Neural progenitor cell (in vitro differentiated cells): Measurements from ENCODE around the gene OR4S1. TPM values are rescaled to one million over a fixed set of nuclear protein-coding genes. Genes with fewer than 3 reads are reported as not detected.

ENCODE experiments used
- DNase-seq: peaks from one replicate; pipeline ENCODE4 v3.0.0-alpha.2; 2016; ENCODE audit warnings: low spot score
- H2AFZ ChIP-seq: fragments of 200-600 bp; sonication (generic); replicated peaks from 2 replicates; pipeline ENCODE4 v1.6.1; 2016; ENCODE audit warnings: antibody characterized with exemption
- H3F3A ChIP-seq: fragments of 200-600 bp; sonication (generic); 2 replicates; pipeline ENCODE4 v1.6.1; 2016; ENCODE audit warnings: antibody characterized with exemption, low read depth
- H3K27ac ChIP-seq: fragments of 200-600 bp; sonication (generic); 2 replicates; pipeline ENCODE4 v1.5.1; 2016; ENCODE audit warnings: mild to moderate bottlenecking
- H3K27me3 ChIP-seq: fragments of 200-600 bp; sonication (generic); 2 replicates; pipeline ENCODE4 v1.6.1; 2016; ENCODE audit warnings: mild to moderate bottlenecking, moderate library complexity
- H3K36me3 ChIP-seq: fragments of 200-600 bp; sonication (generic); 2 replicates; pipeline ENCODE4 v1.5.1; 2016
- H3K4me1 ChIP-seq: fragments of 200-600 bp; sonication (generic); 2 replicates; pipeline ENCODE4 v1.6.1; 2016; ENCODE audit warnings: mixed run types
- H3K4me2 ChIP-seq: fragments of 200-600 bp; sonication (generic); 2 replicates; pipeline ENCODE4 v1.6.1; 2016
- H3K4me3 ChIP-seq: fragments of 200-600 bp; sonication (generic); 2 replicates; pipeline ENCODE4 v1.5.1; 2016
- H3K79me2 ChIP-seq: fragments of 200-600 bp; sonication (generic); 2 replicates; pipeline ENCODE4 v1.6.1; 2016; ENCODE audit warnings: low read depth
- H3K9ac ChIP-seq: fragments of 200-600 bp; sonication (generic); 2 replicates; pipeline ENCODE4 v1.6.1; 2016
- H3K9me3 ChIP-seq: fragments of 200-600 bp; sonication (generic); 2 replicates; pipeline ENCODE4 v1.5.1; 2016; ENCODE audit warnings: low read depth
- H4K20me1 ChIP-seq: fragments of 200-600 bp; sonication (generic); 2 replicates; pipeline ENCODE4 v1.6.1; 2016; ENCODE audit warnings: low read depth
- H3K27ac Mint-ChIP-seq: 3 replicates; pipeline ENCODE4 v1.8.0; 2021; ENCODE audit warnings: mixed read lengths
- H3K27me3 Mint-ChIP-seq: 2 replicates; pipeline ENCODE4 v1.8.0; 2022; ENCODE audit warnings: low read depth, mild to moderate bottlenecking, inconsistent platforms, moderate library complexity, mixed read lengths; ENCODE audit not compliant: insufficient read depth
- H3K36me3 Mint-ChIP-seq: 3 replicates; pipeline ENCODE4 v1.8.0; 2021; ENCODE audit warnings: mixed read lengths
- H3K4me1 Mint-ChIP-seq: 3 replicates; pipeline ENCODE4 v1.8.0; 2021; ENCODE audit warnings: mixed read lengths
- H3K4me3 Mint-ChIP-seq: 3 replicates; pipeline ENCODE4 v1.8.0; 2021; ENCODE audit warnings: mild to moderate bottlenecking, moderate library complexity, mixed read lengths
- H3K9me3 Mint-ChIP-seq: 3 replicates; pipeline ENCODE4 v1.8.0; 2020; ENCODE audit warnings: mixed read lengths
- CTCF ChIP-seq: fragments of 200-600 bp; sonication (generic); IDR thresholded peaks from 2 replicates; pipeline ENCODE4 v1.5.1; 2017; ENCODE audit warnings: antibody characterized with exemption, mild to moderate bottlenecking
- EZH2 ChIP-seq: fragments of 200-600 bp; sonication (generic); IDR thresholded peaks from 2 replicates; pipeline ENCODE4 v1.6.1; 2017; ENCODE audit warnings: antibody characterized with exemption, mild to moderate bottlenecking, moderate library complexity
- EZH2phosphoT487 ChIP-seq: fragments of 200-600 bp; sonication (generic); IDR thresholded peaks from 2 replicates; pipeline ENCODE4 v1.6.1; 2017; ENCODE audit warnings: antibody characterized with exemption
- total RNA-seq: library from RNA; depleted of rRNA; stranded (reverse); fragments of >200 nt; gene quantifications from 2 replicates; pipeline ENCODE4 v1.2.3, GENCODE V29; 2015; ENCODE audit warnings: low replicate concordance

The OR4S1 gene, protein sequence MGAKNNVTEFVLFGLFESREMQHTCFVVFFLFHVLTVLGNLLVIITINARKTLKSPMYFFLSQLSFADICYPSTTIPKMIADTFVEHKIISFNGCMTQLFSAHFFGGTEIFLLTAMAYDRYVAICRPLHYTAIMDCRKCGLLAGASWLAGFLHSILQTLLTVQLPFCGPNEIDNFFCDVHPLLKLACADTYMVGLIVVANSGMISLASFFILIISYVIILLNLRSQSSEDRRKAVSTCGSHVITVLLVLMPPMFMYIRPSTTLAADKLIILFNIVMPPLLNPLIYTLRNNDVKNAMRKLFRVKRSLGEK
- not detected in 2 replicates for total RNA-seq

DNA sequence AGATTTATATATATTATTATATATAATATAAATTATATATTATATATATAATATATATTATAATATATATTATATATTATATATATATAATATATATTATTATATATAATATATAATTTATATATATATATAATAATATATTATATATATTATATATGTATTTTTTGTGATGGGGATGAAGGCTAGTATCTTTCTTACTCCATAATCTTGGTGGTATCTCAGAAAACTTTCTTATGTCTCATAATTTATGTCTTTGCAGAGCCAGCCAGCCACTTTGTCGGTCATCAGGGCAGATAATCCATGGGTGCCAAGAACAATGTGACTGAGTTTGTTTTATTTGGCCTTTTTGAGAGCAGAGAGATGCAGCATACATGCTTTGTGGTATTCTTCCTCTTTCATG lies at the start of gene OR4S1:
Gene OR4S1, plus strand, starts transcription at position 301 of the 400 bp plus-strand sequence. Its CDS starts 0 bp downstream, at position 301.
- Histone ChIP-seq H3F3A (no peaks in the 10 kb centered on the region), H3K4me3 (no peak within 1 kb of the TSS), H3K4me1 (no peaks in the 10 kb centered on the region), H4K20me1 (no peaks in the 10 kb centered on the region), H3K9me3 (peaks cover 13% of the 10 kb centered on the region), H3K4me2 (no peak within 1 kb of the TSS), H3K9ac (no peak within 1 kb of the TSS), H3K36me3 (peaks cover 4% of the 10 kb centered on the region), H3K79me2 (no peaks in the 10 kb centered on the region), H2AFZ (no peak within 1 kb of the TSS), H3K27ac (no peak within 1 kb of the TSS), H3K27me3 (no peaks in the 10 kb centered on the region)
- Mint-ChIP-seq H3K4me3 (no peak within 1 kb of the TSS), H3K9me3 (no peaks in the 10 kb centered on the region), H3K36me3 (no peaks in the 10 kb centered on the region), H3K4me1 (no peaks in the 10 kb centered on the region), H3K27me3 (no peaks in the 10 kb centered on the region), H3K27ac (no peak within 1 kb of the TSS)
- no peak for DNase-seq
- TF ChIP-seq EZH2phosphoT487 (no peak), EZH2 (no peak), CTCF (no peak)

GRCh38 chr11:48261600-48261999 lies 44.4 kb upstream of the OR4S1 start:
- Histone ChIP-seq H3K27me3 (no peaks in the 10 kb centered on the region), H3K4me3 (no peak overlapping the region), H3K4me1 (no peaks in the 10 kb centered on the region), H3K9me3 (peaks cover 15% of the 10 kb centered on the region), H3K79me2 (no peaks in the 10 kb centered on the region), H3F3A (no peaks in the 10 kb centered on the region), H3K4me2 (no peak overlapping the region), H3K27ac (no peak overlapping the region), H4K20me1 (no peaks in the 10 kb centered on the region), H3K36me3 (no peaks in the 10 kb centered on the region), H3K9ac (no peak overlapping the region), H2AFZ (no peak overlapping the region)
- no peaks in the 10 kb centered on the region for H3K4me1 Mint-ChIP-seq
- H3K27ac Mint-ChIP-seq, result no peak overlapping the region
- no peaks in the 10 kb centered on the region for H3K36me3 Mint-ChIP-seq
- no peaks in the 10 kb centered on the region for H3K27me3 Mint-ChIP-seq
- no peak for TF ChIP-seq EZH2
- TF ChIP-seq EZH2phosphoT487, result no peak
- no peak for TF ChIP-seq CTCF
- H3K9me3 Mint-ChIP-seq, result peaks cover 2% of the 10 kb centered on the region
- no peak overlapping the region for H3K4me3 Mint-ChIP-seq
- no peak for DNase-seq

- no peak within 1 kb of the TSS for H3K4me3 ChIP-seq
- peaks cover 8% of the 10 kb centered on the region for H3K9me3 ChIP-seq
- H3K79me2 ChIP-seq, result no peaks in the 10 kb centered on the region
- H2AFZ ChIP-seq, result no peak within 1 kb of the TSS
- no peaks in the 10 kb centered on the region for H3K27me3 Mint-ChIP-seq
- no peak within 1 kb of the TSS for H3K4me3 Mint-ChIP-seq
- no peak within 1 kb of the TSS for H3K9ac ChIP-seq
- H3K4me2 ChIP-seq, result no peak within 1 kb of the TSS
- H3K4me1 Mint-ChIP-seq, result no peaks in the 10 kb centered on the region
- H3K36me3 Mint-ChIP-seq, result no peaks in the 10 kb centered on the region
- no peak within 1 kb of the TSS for H3K27ac ChIP-seq
- no peaks in the 10 kb centered on the region for H3K9me3 Mint-ChIP-seq
- no peaks in the 10 kb centered on the region for H3K27me3 ChIP-seq
- H3K36me3 ChIP-seq, result no peaks in the 10 kb centered on the region
- no peaks in the 10 kb centered on the region for H4K20me1 ChIP-seq
- H3F3A ChIP-seq, result no peaks in the 10 kb centered on the region
- TF ChIP-seq EZH2phosphoT487 (no peak), EZH2 (no peak), CTCF (no peak)
- H3K4me1 ChIP-seq, result no peaks in the 10 kb centered on the region
- no peak for DNase-seq
- H3K27ac Mint-ChIP-seq, result no peak within 1 kb of the TSS
Measured at GRCh38 chr11:48263423-48263911, 42.6 kb upstream of the OR4S1 start, which contains the start of gene OR4X1. Gene OR4X1 (plus strand): TSS chr11:48263861. CDS start chr11:48263861, 0 bp downstream.
